A673 (cell line): Measurements from ENCODE around the gene TRAPPC12.

Experiments used
- CTCF ChIP-seq: fragments of 300-800, 200-600 bp; sonication (generic); conservative IDR thresholded peaks from 2 replicates; pipeline ENCODE4 v1.5.1; 2017; ENCODE audit warnings: low read depth, mild to moderate bottlenecking, antibody characterized with exemption, low read length, moderate library complexity, mixed read lengths
- EZH2 ChIP-seq: fragments of 200-600 bp; sonication (generic); IDR thresholded peaks from 2 replicates; pipeline ENCODE4 v1.6.1; 2017; ENCODE audit warnings: borderline replicate concordance, low read depth, mild to moderate bottlenecking, mixed read lengths, antibody characterized with exemption, low read length; ENCODE audit not compliant: poor library complexity, severe bottlenecking

- TF ChIP-seq CTCF: no peak
- TF ChIP-seq EZH2: no peak
Observed at GRCh38 chr2:3429066-3429610, 49.6 kb downstream of the TRAPPC12 start.
